Stimulated activated CD4-positive, alpha-beta T cell treated with anti-CD3 and anti-CD28 coated beads, Interleukin-1b, Interleukin-23, amount 100 ng/mL, for 48 hours (primary cell): Measurements from ENCODE around the gene PLA2G2F.

ENCODE experiments used
- DNase-seq: peaks from one replicate; pipeline ENCODE4 v3.0.0-alpha.2; 2020

Gene PLA2G2F

GRCh38 chr1:20192871-20193411 lies 53.8 kb downstream of the PLA2G2F start:
- no peak for DNase-seq

DNA sequence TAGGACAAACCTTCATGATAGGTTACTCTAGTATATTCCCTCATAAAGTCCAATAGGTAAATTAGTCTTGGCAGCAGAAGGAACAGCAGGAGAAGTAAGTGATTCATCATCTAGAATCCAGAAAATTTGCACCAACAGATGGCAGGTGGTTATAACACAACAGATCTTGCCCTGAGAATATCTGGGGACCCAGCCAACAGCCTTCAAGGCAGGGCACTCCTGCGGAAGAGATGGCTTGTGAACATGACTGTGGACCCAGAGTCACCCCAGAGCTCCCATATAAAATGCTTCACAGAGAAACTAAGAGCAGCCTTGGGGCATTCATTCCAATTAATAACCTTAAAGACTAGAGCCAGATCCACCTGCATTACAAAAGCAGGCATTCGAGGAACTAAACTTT lies 55.1 kb downstream of the PLA2G2F start:
- no peak for DNase-seq

DNA sequence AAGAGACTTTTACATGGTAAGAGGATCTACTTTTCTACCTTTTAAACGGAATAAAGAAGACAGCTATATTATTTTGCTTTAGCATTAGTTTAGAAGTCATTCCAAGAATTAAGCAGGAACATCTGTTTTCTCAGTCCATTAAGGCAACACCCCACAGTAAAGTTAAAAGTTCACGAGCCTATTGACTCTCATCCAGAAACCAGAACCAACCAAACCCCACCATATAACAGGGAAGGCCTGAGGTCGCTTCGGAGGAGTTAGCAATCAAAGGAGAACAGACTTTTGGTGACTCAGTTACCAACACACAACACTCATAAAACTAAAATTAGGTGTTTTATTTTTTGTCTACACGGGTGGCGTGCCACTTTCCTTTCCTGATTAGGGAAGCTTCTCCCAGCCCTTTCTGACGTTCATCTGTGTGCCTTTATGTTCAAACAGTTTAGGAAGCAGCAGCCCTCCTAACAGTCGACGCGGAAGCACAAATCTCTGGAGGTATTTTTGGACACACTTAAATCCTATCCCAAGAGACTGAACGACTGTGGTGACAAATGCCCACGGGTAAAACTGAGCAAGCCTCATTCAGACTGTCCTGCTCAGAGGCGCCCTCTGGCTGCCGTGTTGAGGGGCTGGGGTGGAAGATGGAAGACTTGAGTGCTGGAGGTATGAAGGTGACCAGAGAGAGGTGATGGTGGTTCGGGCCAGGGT lies 55.8 kb downstream of the PLA2G2F start:
- peak; percentile 75 for DNase-seq

DNA sequence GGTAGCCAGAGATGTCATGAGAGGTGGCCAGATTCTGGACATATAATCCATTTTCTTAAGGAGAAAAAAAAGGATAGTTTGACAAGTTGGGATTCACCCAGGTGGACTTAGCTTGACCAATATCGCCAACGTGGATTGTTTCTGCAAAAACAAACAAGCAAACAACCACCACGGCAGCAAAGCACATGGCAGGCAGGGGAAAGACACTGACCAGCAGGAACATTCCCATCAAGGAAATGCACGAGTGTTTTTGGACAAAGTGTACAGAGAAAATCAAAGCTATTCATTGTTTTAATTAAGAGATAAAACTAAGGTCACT lies 56.3 kb downstream of the PLA2G2F start:
- no peak for DNase-seq

GRCh38 chr1:20197329-20197791 lies 58.2 kb downstream of the PLA2G2F start:
- DNase-seq, result no peak

DNA sequence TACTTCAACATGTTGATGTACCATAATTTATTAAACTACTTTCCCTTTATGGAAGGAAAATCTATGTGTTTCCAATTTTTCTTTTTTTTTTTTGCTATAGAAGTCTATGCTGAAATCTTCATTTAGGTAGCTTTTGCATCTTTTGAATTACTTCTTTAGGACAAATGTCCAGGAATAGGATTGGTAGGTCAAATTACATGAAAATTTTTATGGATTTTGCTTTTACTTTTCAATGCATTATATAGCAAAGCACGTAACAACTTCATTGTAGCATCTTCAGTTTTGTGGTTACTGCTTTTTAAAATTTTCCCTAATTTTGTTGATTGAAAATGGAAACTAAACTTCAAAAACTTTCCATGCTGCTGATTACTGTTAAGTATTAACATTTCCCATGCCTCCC lies 59.2 kb downstream of the PLA2G2F start:
- no peak for DNase-seq

DNA sequence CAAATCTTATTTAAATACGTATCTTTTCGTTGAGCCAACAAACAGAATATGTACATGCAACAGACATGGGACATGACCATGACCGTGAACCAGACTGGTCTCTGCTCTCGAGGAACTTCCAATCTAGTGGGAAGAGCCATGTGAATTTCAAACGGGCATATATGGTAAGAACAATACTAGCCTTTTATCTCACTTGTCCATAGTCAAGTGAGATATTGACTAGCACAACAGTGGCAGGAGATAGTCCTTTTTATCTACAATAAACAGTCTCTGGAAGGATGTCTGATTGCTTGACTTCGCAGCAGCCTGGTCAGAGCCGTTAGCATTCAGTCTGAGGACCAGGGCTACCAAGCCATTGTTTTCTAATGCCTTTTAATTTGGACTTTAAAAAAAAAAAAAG lies 59.8 kb downstream of the PLA2G2F start:
- no peak for DNase-seq

DNA sequence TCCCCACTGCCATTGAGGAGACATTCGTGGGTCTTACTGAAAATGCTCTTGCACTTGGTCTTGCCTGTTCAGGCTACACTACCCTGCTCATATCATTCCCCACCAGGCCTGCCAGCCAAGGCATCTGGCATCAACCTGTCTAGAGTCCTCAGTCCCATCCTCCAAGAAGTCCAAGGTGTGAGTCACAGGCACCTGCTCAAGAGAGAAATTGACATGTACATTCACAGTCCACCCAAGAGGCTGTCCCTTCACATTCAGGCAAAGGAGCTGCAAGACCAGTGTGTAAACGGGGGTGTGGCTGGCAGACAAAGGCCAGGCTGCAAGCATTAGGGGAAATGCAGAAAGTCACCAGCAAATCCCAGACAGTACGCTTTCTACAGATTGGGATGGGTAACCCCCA lies 60.3 kb downstream of the PLA2G2F start:
- no peak for DNase-seq

- no peak for DNase-seq
Observed at GRCh38 chr1:20199840-20200239, 60.7 kb downstream of the PLA2G2F start.
